ENCODE data around the gene CLDN22. TPM values are rescaled to one million over a fixed set of nuclear protein-coding genes. Genes with fewer than 3 reads are reported as not detected.

The CLDN22 gene
- polyA plus RNA-seq, 2 of the 4 experiments (the other 2 are of a cell fraction) = not detected

- Histone ChIP-seq H3K27ac (no peak overlapping the region), H3K4me2 (no peak overlapping the region), H3K4me1 (no peaks in the 10 kb centered on the region), H3K4me3 (no peak overlapping the region), H3K9me3 (no peaks in the 10 kb centered on the region)
- POLR2A ChIA-PET = no interaction called here
- CTCF ChIA-PET = no interaction called here
- 71% methylated on average over 11 of the region's 13 CpGs for WGBS (ENCODE audit: missing lambda C conversion rate)
- DNase-seq (ENCODE audit: low read depth in 1 of 2, low spot score in 1 of 2) (no peak), FAIRE-seq (no peak), ATAC-seq (no peak)
- no peak for TF ChIP-seq RARB (CRISPR knock-in tag; IDR thresholded peaks at IDR 0.05)
- TF ChIP-seq CHD4 (IDR thresholded peaks at IDR 0.05; ENCODE audit: borderline replicate concordance) = no peak
- no peak for TF ChIP-seq MAX (IDR thresholded peaks at IDR 0.05)
- TF ChIP-seq EHMT2 (IDR thresholded peaks at IDR 0.05; ENCODE audit: low read depth) = no peak
- TF ChIP-seq FOSL2 (IDR thresholded peaks at IDR 0.05) = no peak
- TF ChIP-seq FOSL2 (CRISPR knock-in tag; IDR thresholded peaks at IDR 0.05) = no peak
- no peak for TF ChIP-seq HMGXB4 (CRISPR knock-in tag; IDR thresholded peaks at IDR 0.05; ENCODE audit: borderline replicate concordance)
- no peak for TF ChIP-seq HES2 (IDR thresholded peaks at IDR 0.05)
- no peak for TF ChIP-seq ZNF302 (CRISPR knock-in tag; IDR thresholded peaks at IDR 0.05)
- TF ChIP-seq PHF8 (IDR thresholded peaks at IDR 0.05; ENCODE audit: borderline replicate concordance, low read depth) = no peak
- no peak for TF ChIP-seq USF2 (IDR thresholded peaks at IDR 0.05)
- TF ChIP-seq EHF (CRISPR knock-in tag; IDR thresholded peaks at IDR 0.05) = no peak
- TF ChIP-seq SMC3 (IDR thresholded peaks at IDR 0.05) = no peak
- TF ChIP-seq BHLHE40 (IDR thresholded peaks at IDR 0.05; ENCODE audit: low read depth, low read length) = no peak
- TF ChIP-seq ZFP36 (IDR thresholded peaks at IDR 0.05; ENCODE audit: borderline replicate concordance, partially characterized antibody) = no peak
- no peak for TF ChIP-seq PBX3 (IDR thresholded peaks at IDR 0.05)
- TF ChIP-seq TFCP2L1 (CRISPR knock-in tag; IDR thresholded peaks at IDR 0.05) = no peak
- TF ChIP-seq HEYL (CRISPR knock-in tag; IDR thresholded peaks at IDR 0.05) = no peak
- TF ChIP-seq CEBPB (IDR thresholded peaks at IDR 0.05) = no peak
- TF ChIP-seq KDM1A (IDR thresholded peaks at IDR 0.05; ENCODE audit: low read depth) = no peak
- no peak for TF ChIP-seq ZC3H11A (IDR thresholded peaks at IDR 0.05)
Observed at GRCh38 chr4:183358215-183358755, 38.2 kb upstream of the CLDN22 start.

- no peak for ATAC-seq
- Histone ChIP-seq H3K9me3 (no peaks in the 10 kb centered on the region), H3K27ac (no peak overlapping the region), H3K4me2 (no peak overlapping the region), H3K4me1 (no peaks in the 10 kb centered on the region), H3K4me3 (no peak overlapping the region)
- no peak for FAIRE-seq
- DNase-seq (ENCODE audit: low read depth in 1 of 2, low spot score in 1 of 2) = no peak
- 54% methylated on average over 6 of the region's 20 CpGs for WGBS (ENCODE audit: missing lambda C conversion rate)
- CTCF ChIA-PET = no interaction called here
- POLR2A ChIA-PET = no interaction called here
- TF ChIP-seq SREBF2 (IDR thresholded peaks at IDR 0.05) = no peak
- TF ChIP-seq ZC3H11A (IDR thresholded peaks at IDR 0.05) = no peak
- no peak for TF ChIP-seq PBX3 (IDR thresholded peaks at IDR 0.05)
- no peak for TF ChIP-seq TFCP2L1 (CRISPR knock-in tag; IDR thresholded peaks at IDR 0.05)
- no peak for TF ChIP-seq HDAC2 (IDR thresholded peaks at IDR 0.05)
- no peak for TF ChIP-seq RFX5 (IDR thresholded peaks at IDR 0.05)
- no peak for TF ChIP-seq CBX2 (IDR thresholded peaks at IDR 0.05; ENCODE audit: borderline replicate concordance, low read depth)
- TF ChIP-seq ATOH8 (CRISPR knock-in tag; IDR thresholded peaks at IDR 0.05; ENCODE audit: low read depth) = no peak
- no peak for TF ChIP-seq EHF (CRISPR knock-in tag; IDR thresholded peaks at IDR 0.05)
- TF ChIP-seq FOSL2 (IDR thresholded peaks at IDR 0.05) = no peak
- no peak for TF ChIP-seq FOSL2 (CRISPR knock-in tag; IDR thresholded peaks at IDR 0.05)
- TF ChIP-seq MAZ (IDR thresholded peaks at IDR 0.05; ENCODE audit: borderline replicate concordance, low read depth, low read length) = no peak
- TF ChIP-seq USF2 (IDR thresholded peaks at IDR 0.05) = no peak
- TF ChIP-seq CHD4 (IDR thresholded peaks at IDR 0.05; ENCODE audit: borderline replicate concordance) = no peak
- TF ChIP-seq HEYL (CRISPR knock-in tag; IDR thresholded peaks at IDR 0.05) = no peak
- TF ChIP-seq ZFP36 (IDR thresholded peaks at IDR 0.05; ENCODE audit: borderline replicate concordance, partially characterized antibody) = no peak
- no peak for TF ChIP-seq HOXA7 (CRISPR knock-in tag; IDR thresholded peaks at IDR 0.05)
- no peak for TF ChIP-seq KDM5A (IDR thresholded peaks at IDR 0.05)
Observed at GRCh38 chr4:183356931-183357675, 37.0 kb upstream of the CLDN22 start.
